Measurements from ENCODE around the gene ERGIC1.

GRCh38 chr5:172835994-172836356, 1.9 kb downstream of the ERGIC1 start:
- no peak for TF ChIP-seq POLR2A (IDR thresholded peaks at IDR 0.05)
- TF ChIP-seq, protein P1, sequence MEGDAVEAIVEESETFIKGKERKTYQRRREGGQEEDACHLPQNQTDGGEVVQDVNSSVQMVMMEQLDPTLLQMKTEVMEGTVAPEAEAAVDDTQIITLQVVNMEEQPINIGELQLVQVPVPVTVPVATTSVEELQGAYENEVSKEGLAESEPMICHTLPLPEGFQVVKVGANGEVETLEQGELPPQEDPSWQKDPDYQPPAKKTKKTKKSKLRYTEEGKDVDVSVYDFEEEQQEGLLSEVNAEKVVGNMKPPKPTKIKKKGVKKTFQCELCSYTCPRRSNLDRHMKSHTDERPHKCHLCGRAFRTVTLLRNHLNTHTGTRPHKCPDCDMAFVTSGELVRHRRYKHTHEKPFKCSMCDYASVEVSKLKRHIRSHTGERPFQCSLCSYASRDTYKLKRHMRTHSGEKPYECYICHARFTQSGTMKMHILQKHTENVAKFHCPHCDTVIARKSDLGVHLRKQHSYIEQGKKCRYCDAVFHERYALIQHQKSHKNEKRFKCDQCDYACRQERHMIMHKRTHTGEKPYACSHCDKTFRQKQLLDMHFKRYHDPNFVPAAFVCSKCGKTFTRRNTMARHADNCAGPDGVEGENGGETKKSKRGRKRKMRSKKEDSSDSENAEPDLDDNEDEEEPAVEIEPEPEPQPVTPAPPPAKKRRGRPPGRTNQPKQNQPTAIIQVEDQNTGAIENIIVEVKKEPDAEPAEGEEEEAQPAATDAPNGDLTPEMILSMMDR (IDR thresholded peaks at IDR 0.05): no peak

Measured in prostate gland (tissue), 2 donors.